Activated T-helper 9 cell treated with anti-CD3 and anti-CD28 coated beads, Interleukin-2, amount 50 U/mL, for 16 hours (primary cell): ENCODE results near the gene NAV2.

Source experiments
- DNase-seq: peaks from one replicate; pipeline ENCODE4 v3.0.0-alpha.2; 2020; ENCODE audit warnings: low read depth

Gene NAV2

GRCh38 chr11:19687392-19687791 lies 25.2 kb upstream of the NAV2 start:
- no peak for DNase-seq

GRCh38 chr11:19689281-19690000 lies 23.2 kb upstream of the NAV2 start:
- no peak for DNase-seq

GRCh38 chr11:19690885-19691284 lies 21.8 kb upstream of the NAV2 start:
- DNase-seq = no peak

- DNase-seq = no peak
Measured at GRCh38 chr11:19691815-19692500, 20.7 kb upstream of the NAV2 start.

DNA sequence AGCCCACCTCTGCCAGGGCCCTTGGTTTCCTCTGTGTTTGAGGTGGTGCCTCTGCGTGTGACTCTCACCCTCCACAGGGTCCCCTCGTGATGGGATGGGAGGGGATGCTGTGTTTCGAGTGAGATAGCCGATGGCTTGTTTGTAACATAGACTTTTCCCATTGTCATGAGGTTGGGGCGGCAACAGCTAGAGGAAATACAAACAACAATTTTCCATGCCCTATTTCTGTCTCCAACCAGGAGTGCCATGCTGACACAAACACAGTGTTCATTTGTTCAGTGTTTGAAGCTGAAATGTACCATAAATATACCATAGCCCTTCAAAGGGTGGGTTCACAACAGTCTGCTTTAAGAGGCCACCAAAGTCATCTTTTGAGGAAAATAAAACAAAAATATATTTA lies 19.5 kb upstream of the NAV2 start:
- no peak for DNase-seq

GRCh38 chr11:19694796-19695345 lies 17.8 kb upstream of the NAV2 start:
- DNase-seq = no peak

GRCh38 chr11:19696073-19696472 lies 16.6 kb upstream of the NAV2 start:
- DNase-seq = no peak

- DNase-seq = no peak
Measured at GRCh38 chr11:19696904-19697303, 15.7 kb upstream of the NAV2 start.

GRCh38 chr11:19697721-19698121 lies 14.9 kb upstream of the NAV2 start:
- no peak for DNase-seq

- DNase-seq = no peak
Measured at GRCh38 chr11:19698493-19699292, 13.9 kb upstream of the NAV2 start.

- no peak for DNase-seq
Measured at GRCh38 chr11:19701421-19701820, 11.2 kb upstream of the NAV2 start.

- DNase-seq = no peak
Measured at GRCh38 chr11:19702620-19703019, 10.0 kb upstream of the NAV2 start.

DNA sequence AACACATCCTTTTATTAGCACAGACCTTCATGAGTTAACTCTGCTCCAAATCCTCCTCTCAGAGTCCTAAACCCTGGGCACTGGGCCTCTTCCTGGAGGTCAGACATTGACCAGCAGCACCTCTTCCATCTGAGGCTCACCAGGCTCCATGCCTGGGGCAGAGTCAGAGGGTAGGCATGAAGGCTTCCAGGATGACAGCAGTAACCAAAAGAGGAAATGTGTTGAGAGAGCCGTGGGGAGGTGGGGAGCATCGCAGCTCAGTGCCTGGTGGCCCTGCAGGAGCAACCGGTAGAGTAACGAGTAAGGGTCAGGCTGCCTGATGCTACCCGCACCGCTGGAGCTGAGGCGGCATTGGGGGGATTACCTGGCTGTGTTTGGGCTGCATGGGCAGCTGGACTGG lies 9.4 kb upstream of the NAV2 start:
- no peak for DNase-seq

DNA sequence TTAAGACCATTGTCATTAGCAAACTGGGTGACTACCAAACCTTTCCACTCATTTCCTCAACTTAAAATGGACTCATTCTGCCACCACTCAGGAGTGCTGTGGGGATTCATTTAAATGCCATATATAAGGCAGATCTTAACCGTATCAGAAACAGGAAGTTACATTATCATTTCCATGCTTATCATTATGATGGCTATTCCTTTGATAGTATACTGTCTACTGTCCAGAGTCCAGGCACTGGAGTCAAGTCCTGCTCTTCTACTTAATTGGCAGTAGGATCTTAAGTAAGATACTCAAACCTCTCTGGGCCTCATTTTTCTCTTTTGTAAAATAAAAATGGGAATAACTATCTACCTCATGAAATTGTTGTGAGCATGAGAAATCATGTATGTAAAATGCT lies 8.4 kb upstream of the NAV2 start:
- no peak for DNase-seq

DNA sequence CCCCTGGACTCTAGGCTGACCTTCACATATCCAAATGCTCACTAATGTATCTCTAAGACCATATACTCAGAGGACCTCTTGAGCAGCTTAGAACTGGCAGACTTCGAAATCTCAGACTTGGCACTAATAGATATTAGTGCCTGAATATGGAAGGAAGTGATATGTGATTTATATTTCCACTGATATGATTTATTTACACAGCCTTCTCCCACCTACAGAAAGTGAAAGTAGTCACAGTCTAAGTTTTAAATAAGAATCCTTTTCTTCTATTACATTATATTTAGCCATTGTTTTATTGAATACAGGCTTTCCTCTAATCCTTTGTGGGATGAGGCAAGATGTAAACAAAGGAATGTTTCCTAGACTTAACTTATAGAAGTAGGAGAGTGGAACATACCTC lies 6.7 kb upstream of the NAV2 start:
- DNase-seq = no peak

- DNase-seq = no peak
Measured at GRCh38 chr11:19711911-19712280, 741 bp upstream of the NAV2 start.

DNA sequence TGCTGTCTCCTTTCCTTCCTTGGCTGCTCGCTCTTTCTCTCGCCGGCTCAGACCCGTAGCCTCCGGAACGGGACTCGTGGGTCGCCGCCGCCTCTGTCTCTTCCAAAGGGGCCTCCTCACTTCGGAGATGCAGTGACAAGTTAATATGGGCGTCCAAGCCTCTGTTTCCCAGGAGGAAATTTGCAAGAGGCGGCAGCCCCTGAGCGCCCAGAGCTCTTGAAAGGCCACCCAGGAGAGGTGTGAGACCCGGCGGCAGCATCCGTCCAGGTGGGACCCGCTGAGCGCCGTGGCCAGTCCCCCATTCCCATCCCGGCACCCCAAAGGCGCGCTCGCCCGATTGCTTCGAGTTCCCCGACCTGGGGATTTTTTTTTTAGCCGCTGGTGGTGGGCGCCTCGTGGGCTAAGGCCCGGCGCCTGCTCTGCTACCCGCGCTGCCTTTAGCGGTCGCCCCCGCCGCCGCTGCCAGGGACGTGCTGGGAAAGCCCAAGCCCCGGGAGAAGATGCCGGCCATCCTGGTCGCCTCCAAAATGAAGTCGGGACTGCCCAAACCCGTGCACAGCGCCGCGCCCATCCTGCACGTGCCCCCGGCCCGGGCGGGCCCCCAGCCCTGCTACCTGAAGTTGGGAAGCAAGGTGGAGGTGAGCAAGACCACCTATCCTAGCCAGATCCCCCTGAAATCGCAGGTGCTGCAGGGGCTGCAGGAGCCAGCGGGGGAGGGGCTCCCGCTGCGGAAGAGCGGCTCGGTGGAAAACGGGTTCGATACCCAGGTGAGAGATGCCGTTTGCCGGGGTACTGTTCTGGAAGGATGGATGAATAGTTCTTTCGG lies 772 bp downstream of the NAV2 start:
- no peak for DNase-seq

- no peak for DNase-seq
Measured at GRCh38 chr11:19714022-19714386, 1.4 kb downstream of the NAV2 start.

GRCh38 chr11:19714387-19715363 lies 2.0 kb downstream of the NAV2 start:
- no peak for DNase-seq

DNA sequence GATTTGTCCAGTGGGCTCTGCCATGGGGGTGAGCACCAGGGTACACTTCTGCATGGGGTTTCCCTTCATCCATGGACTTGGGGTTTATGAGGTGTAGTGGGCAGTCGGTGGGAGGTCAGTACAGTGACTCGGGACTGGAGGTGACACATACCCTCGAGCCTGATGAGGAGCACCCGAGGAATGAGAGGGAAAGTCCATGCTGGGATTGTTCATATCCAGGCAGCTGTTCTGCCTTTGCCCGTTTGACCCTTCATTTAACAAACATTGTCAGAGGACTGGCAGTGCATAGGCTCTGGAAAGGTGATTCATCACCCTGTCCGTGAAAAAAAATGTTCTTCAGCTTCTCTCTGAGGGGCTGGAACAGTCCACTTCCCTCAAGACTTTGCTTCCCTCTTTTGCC lies 2.7 kb downstream of the NAV2 start:
- no peak for DNase-seq

GRCh38 chr11:19718051-19718450 lies 5.4 kb downstream of the NAV2 start:
- no peak for DNase-seq
